Nucleus accumbens (tissue), 56 donors: ENCODE results near the gene ACVR1C.

Source experiments
- DNase-seq, 56 donors: peaks; one replicate each; lab custom pipeline; 2025; lab: John Stamatoyannopoulos, UW

The ACVR1C gene

GRCh38 chr2:157500334-157500733 is 128.3 kb downstream of the ACVR1C start:
- no peak for DNase-seq

DNA sequence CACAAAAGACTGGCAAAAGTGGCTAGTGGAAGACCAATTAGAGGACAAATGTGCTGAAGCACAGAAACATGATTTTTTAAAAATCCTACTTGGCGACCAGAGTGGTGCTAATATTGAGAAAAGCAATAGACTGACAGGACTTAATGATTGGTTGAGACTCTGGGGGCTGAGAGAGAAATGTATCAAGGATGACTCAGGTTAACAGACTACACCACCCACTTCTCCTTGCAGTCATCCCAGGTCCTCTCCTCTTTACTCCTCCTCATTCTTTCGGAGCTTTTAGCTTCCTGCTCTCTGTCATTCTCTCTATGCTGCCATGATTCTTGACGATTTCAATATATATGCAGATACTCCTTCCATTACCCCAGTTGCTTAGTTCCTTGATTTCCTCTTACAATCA is 130.2 kb downstream of the ACVR1C start:
- peak in 4 of 56 donors; percentile 8 to 43 (median 12) for DNase-seq

DNA sequence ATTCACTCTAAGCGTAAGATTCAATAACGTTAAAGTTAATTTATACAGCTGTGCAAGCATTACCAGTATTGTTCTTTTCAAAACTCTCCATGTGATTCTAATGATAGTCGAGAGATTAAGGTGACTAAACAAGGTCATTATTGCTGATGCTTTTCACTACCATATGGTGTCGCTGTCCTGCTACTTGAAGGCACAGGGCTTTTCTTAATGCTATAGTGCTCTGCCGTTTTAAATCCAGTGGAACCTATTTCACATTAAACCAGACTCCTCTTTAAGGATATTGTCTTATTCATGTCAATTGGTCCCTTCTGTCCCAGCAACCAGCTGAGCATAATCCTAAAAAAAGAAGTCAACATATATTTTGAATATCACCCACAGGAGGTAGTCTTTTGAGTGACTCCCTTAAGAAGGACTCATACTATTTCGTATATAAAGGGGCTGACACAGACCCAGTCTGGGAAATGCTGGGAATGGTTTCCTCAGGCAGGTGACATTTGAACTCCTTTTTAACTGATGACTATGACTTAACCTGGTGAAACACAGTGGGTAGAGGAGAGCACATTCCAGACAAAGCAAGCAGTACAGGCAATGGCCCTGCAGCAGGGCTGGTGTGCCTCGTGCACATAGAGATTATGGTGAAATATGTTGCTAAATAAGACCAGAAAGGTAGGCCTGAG is 130.9 kb downstream of the ACVR1C start:
- peak in 2 of 56 donors; percentile 8 to 11 for DNase-seq

DNA sequence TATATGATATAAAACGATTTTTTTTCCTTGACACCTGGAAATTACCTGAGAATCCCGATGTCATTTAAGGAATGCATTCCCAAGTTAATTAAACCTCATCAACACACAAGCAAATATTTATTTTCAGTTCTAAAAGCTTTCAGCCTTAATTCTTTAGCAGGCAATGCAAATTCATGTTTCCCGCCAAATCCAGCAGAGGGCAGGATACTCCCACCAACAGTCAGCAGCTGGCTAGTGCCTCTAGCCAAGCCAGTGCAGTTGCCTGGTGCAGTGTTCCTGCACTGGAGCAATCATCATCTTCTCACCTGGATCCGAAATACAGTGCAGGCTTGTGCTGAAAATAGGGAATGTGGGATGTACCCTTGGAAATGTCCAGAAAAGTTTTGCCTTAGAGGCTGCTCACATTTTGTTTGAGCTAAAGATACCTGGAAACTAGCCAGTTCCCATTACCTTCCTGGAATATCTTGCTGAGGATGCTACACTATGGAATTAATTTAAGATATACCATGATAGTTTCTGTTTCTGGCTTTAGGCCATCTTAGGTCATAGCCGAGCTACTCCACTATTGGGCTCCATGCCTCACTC is 136.4 kb downstream of the ACVR1C start:
- peak in 50 of 56 donors; percentile 2 to 79 (median 40) for DNase-seq

- no peak for DNase-seq
These were observed 138.7 kb downstream of the ACVR1C start for GRCh38 chr2:157489983-157490382.

DNA sequence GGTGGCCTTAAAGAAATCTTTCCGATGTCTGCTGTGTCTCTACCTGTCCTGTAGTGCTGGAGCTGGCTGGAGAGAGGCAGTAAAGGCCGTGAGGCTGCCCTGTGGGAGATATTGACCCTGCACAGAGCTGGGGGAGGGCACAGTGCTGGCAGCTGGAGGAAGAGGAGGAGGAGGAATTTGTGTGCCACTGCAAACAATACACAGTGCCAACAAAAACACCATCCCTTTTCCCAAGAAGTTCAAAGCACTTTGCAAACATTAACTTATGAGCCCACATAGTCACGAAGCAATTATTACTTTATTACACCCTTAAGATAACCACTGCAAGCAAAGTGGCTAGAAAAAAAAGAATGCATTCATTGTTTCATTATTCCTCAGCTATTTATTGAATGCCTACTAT is 139.8 kb downstream of the ACVR1C start:
- no peak for DNase-seq

DNA sequence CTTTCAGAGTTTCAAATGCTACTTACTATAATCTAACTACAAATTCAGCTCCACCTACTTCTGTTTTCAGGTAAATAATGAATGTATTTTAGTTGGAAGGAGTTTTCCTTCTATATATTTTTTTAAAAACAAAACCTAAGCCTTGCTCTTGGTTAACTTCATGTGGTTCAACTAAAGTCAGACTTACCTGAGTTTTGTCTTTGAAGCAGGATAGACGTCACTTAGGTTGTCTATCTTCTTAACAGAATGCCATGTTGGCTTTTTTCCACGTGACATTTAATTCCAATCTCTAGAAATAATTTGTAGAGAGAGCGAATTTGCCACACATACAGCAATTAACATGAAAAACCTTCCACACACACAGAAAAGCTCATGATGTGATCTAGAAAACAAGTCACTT is 140.9 kb downstream of the ACVR1C start:
- no peak for DNase-seq

DNA sequence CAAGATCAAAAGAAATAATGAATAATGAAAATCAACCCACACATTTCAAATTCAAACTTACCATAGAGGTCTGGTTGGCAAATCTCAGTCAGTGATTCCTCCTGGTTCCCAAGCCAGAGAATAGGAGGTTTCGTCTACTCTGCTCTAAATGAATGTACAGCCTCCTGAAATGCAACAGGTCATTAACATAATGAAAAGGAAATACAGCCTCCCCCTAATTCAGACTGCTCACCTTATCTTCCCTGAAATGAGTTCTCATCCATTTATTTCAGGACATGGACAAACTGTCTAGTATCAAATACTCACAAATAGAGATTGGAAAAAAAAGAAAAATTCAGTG is 141.4 kb downstream of the ACVR1C start:
- no peak for DNase-seq

GRCh38 chr2:157486596-157487270 is 141.9 kb downstream of the ACVR1C start:
- no peak for DNase-seq

- DNase-seq, result peak in 1 of 56 donors; percentile 6
These were observed 148.3 kb downstream of the ACVR1C start for GRCh38 chr2:157480182-157480961.

GRCh38 chr2:157479081-157480027 is 149.3 kb downstream of the ACVR1C start:
- DNase-seq, result no peak

DNA sequence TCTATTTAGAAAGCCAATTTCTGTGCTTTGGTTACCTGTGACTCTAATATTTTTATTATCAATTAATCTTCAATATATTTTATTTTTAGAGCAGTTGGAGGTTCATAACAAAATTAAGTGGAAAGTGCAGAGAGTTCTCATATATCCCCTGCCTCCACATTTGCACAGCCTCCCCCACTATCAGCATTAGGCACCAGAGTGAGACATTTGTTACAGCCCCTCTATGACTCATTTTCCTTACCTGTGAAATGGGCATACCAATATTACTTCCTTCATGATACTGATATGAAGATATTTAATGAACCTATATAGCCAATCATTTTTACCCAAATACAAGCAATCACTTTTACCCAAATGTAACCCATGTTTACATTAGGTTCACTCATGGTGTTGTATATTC is 150.7 kb downstream of the ACVR1C start:
- no peak for DNase-seq

- no peak for DNase-seq
These were observed 151.5 kb downstream of the ACVR1C start for GRCh38 chr2:157476953-157477709.
